GM12878 (cell line): Measurements from ENCODE around the gene FITM1. TPM values are rescaled to one million over a fixed set of nuclear protein-coding genes. Genes with fewer than 3 reads are reported as not detected.

Experiments used
- ATAC-seq: fragments of 200-7000 bp; cut with Tn5 transposase; 3 replicates; pipeline ENCODE4 v1.9.1; 2020; ENCODE audit warnings: mild to moderate bottlenecking, moderate library complexity
- BruUV-seq: library from RNA; stranded (reverse); fragments of 400-500 nt; replicated peaks from 2 replicates; lab custom pipeline; 2021; lab: Mats Ljungman, UMichigan
- CTCF ChIA-PET: fragments of 300-600 bp; sonication (Branson Sonifier 250); formaldehyde crosslinking; extraction: SDS; loops from one replicate; lab custom pipeline; 2021; ENCODE audit warnings: inconsistent platforms; lab: Yijun Ruan, JAX
- POLR2A ChIA-PET: fragments of 350-600 bp; formaldehyde crosslinking; extraction: SDS; loops from one replicate; lab custom pipeline; 2021; ENCODE audit warnings: inconsistent platforms; lab: Charles Lee
- RAD21 ChIA-PET: fragments of 300-600 bp; sonication (Branson Sonifier 250); formaldehyde crosslinking; loops from one replicate; lab custom pipeline; 2023; ENCODE audit warnings: antibody characterized with exemption; ENCODE audit not compliant: unreplicated experiment; lab: Charles Lee
- SMC1A ChIA-PET: fragments of 300-600 bp; sonication (Branson Sonifier 250); formaldehyde crosslinking; loops from one replicate; lab custom pipeline; 2023; ENCODE audit not compliant: unreplicated experiment, uncharacterized antibody; lab: Charles Lee
- DNase-seq: peaks from one replicate; pipeline ENCODE4 v3.0.0-alpha.2; 2011; ENCODE audit warnings: low read depth, low spot score
- FAIRE-seq: peaks from 3 replicates; lab custom pipeline; 2011; peaks lifted over from hg19 to GRCh38; lab: Jason Lieb, UNC
- H2AFZ ChIP-seq: 2 replicates; pipeline ENCODE4 v1.6.0; 2011; ENCODE audit warnings: low read depth, low read length, control low read depth; ENCODE audit not compliant: control insufficient read depth
- H3K27ac ChIP-seq: 2 replicates; pipeline ENCODE4 v1.5.1; 2011; ENCODE audit warnings: control low read depth; ENCODE audit not compliant: control insufficient read depth, insufficient read depth
- H3K27me3 ChIP-seq, 2 experiments: replicated peaks in 1 of 2; 2 replicates each; pipeline versions ENCODE4 v1.6.0 to v1.6.1; 2011; ENCODE audit warnings: low read length in 1 of 2; ENCODE audit not compliant: control insufficient read depth in 2 of 2, insufficient read depth in 2 of 2
- H3K36me3 ChIP-seq, 2 experiments: 2 replicates each; pipeline ENCODE4 v1.5.1; 2011; ENCODE audit warnings: low read length in 1 of 2; ENCODE audit not compliant: control insufficient read depth in 2 of 2, insufficient read depth in 2 of 2
- H3K4me1 ChIP-seq: 2 replicates; pipeline ENCODE4 v1.6.1; 2011; ENCODE audit warnings: mild to moderate bottlenecking, low read length, moderate library complexity, mixed read lengths; ENCODE audit not compliant: control insufficient read depth, insufficient read depth
- H3K4me2 ChIP-seq: 2 replicates; pipeline ENCODE4 v1.6.0; 2011; ENCODE audit warnings: control low read depth; ENCODE audit not compliant: control insufficient read depth, insufficient read depth
- H3K4me3 ChIP-seq: fragments of 200-600 bp; sonication (generic); 2 replicates; pipeline ENCODE4 v1.5.1; 2016
- H3K79me2 ChIP-seq: 2 replicates; pipeline ENCODE4 v1.6.0; 2011; ENCODE audit warnings: low read length; ENCODE audit not compliant: control insufficient read depth, insufficient read depth
- H3K9ac ChIP-seq: 2 replicates; pipeline ENCODE4 v1.8.0; 2011; ENCODE audit warnings: low read length, control low read depth, mixed read lengths; ENCODE audit not compliant: control insufficient read depth, insufficient read depth
- H3K9me3 ChIP-seq: replicated peaks from 3 replicates; pipeline ENCODE4 v1.5.1; 2011; ENCODE audit warnings: mild to moderate bottlenecking, low read length; ENCODE audit not compliant: control insufficient read depth, insufficient read depth
- H4K20me1 ChIP-seq: 2 replicates; pipeline ENCODE4 v1.6.0; 2011; ENCODE audit not compliant: control insufficient read depth, insufficient read depth
- CUX1 ChIP-seq: IDR thresholded peaks from 2 replicates; pipeline ENCODE4 v1.6.1; 2012; ENCODE audit warnings: improper control_type of control experiment, low read depth, low read length; ENCODE audit not compliant: insufficient replicate concordance
- NFIC ChIP-seq: IDR thresholded peaks from 2 replicates; pipeline ENCODE4 v1.6.1; 2012; ENCODE audit warnings: low read depth, mild to moderate bottlenecking, inconsistent platforms, low read length, moderate library complexity
- RB1 ChIP-seq: fragments of 450-650 bp; formaldehyde crosslinking; IDR thresholded peaks from 2 replicates; pipeline ENCODE4 v1.6.1; 2017; ENCODE audit warnings: mild to moderate bottlenecking, borderline replicate concordance
- TCF3 ChIP-seq: IDR thresholded peaks from 2 replicates; pipeline ENCODE4 v1.6.1; 2012; ENCODE audit warnings: low read depth, mild to moderate bottlenecking, low read length, borderline replicate concordance; ENCODE audit not compliant: insufficient read depth
- ZBTB11 ChIP-seq: fragments of 450-650 bp; formaldehyde crosslinking; IDR thresholded peaks from 2 replicates; pipeline ENCODE4 v1.5.0; 2022; ENCODE audit warnings: mild to moderate bottlenecking, missing genetic modification characterization
- WGBS: methylation state at CpG from one replicate; pipeline ENCODE4 v1.1.6; 2016; ENCODE audit warnings: low lambda C conversion rate; ENCODE audit not compliant: insufficient replicate concordance, insufficient coverage; ENCODE audit errors: missing lambda C conversion rate; 5-methylcytosine and 5-hydroxymethylcytosine counted together
- in situ Hi-C: fragments of 300-500 bp; cut with MboI; formaldehyde crosslinking; loops from 9 replicates; pipeline ENCODE4 v1.14.3; 2018; ENCODE audit warnings: mixed read lengths
- intact Hi-C: fragments of 100-400 bp; cut with micrococcal nuclease; formaldehyde crosslinking; loops from one replicate; pipeline ENCODE4 v1.14.2; 2022; ENCODE audit not compliant: unreplicated experiment
- polyA plus RNA-seq, 11 experiments: library from polyadenylated mRNA; depleted of rRNA in 4 of 11; unstranded in 6 of 11; stranded (reverse) in 5 of 11; fragments of >200 nt; fragmentation: Nextera tagmentation in 4 of 11; fragmentation: Illumina TruSeq in 1 of 11; extraction: Ambion mirVana in 4 of 11; extraction: Trizol in 1 of 11; gene quantifications; 1 replicate in 1 of 11; 2 replicates in 10 of 11; pipeline versions ENCODE4 v1.2.1 to v1.2.3, GENCODE V29; 2011 to 2016; ENCODE audit warnings: inconsistent platforms in 2 of 11, missing spikeins in 2 of 11, low read depth in 1 of 11
- total RNA-seq, 4 experiments: library from RNA; depleted of rRNA in 3 of 4; stranded (reverse); fragments of >200 nt in 3 of 4; fragmentation: Illumina TruSeq in 1 of 4; extraction: Trizol in 1 of 4; gene quantifications; 2 replicates each; pipeline versions ENCODE4 v1.2.1 to v1.2.3, GENCODE V29; 2013 to 2021

Gene FITM1
- total and polyA plus RNA-seq, 10 of the 15 experiments (the other 5 are each of a cell fraction or from before 2014, with no cell fraction given), result 0.11 to 1.9 (median 0.45) TPM; not detected in 2

GRCh38 chr14:24093901-24094840, 36.3 kb upstream of the FITM1 start, which contains the start of gene PCK2 (continued):
- no peak for TF ChIP-seq CUX1

- H3K9me3 ChIP-seq, result no peaks in the 10 kb centered on the region
- in situ Hi-C loops (loop anchor here (5.0 kb wide), 2 partner anchors 38 to 118 kb away; no protein-coding TSS in a partner anchor), intact Hi-C loops (loop anchor here (1.0 to 5.0 kb wide), 3 partner anchors 19 to 202 kb away; partner anchors contain the start of genes DCAF11, DHRS1, IRF9 and NOP9)
- peak; percentile 1 for ATAC-seq
- H3K4me2 ChIP-seq, result peak overlapping the region; percentile 64
- H2AFZ ChIP-seq, result peak overlapping the region; percentile 36; the same call in 1 of the 2 replicates
- TSS peak; percentile 89 for BruUV-seq
- POLR2A ChIA-PET, result interaction anchor here (1.0 to 6.8 kb wide), 14 partner anchors 10 to 148 kb away, joined by 3 to 90 read pairs (median 14); partner anchors contain the start of genes CARMIL3, DCAF11, EMC9 and IRF9
- peak overlapping the region; percentile 99 for H3K27ac ChIP-seq
- RAD21 ChIA-PET, result interaction anchor here (1.1 to 9.1 kb wide), 14 partner anchors 13 to 213 kb away, joined by 3 to 153 read pairs (median 6); partner anchors contain the start of genes CARMIL3, CIDEB, DCAF11 and IPO4
- FAIRE-seq, result no peak
- SMC1A ChIA-PET, result interaction anchor here (0.6 to 9.2 kb wide), 11 partner anchors 11 to 148 kb away, joined by 3 to 195 read pairs (median 7); partner anchors contain the start of genes DCAF11, IPO4, IRF9 and NRL
- TF ChIP-seq NFIC, result 0 out of 2 replicates have a peak, but pooled peaks have one; percentile 49
- TF ChIP-seq ZBTB11, result no peak
- TF ChIP-seq TCF3, result 0 out of 2 replicates have a peak, but pooled peaks have one; percentile 7
- TF ChIP-seq RB1, result 0 out of 2 replicates have a peak, but pooled peaks have one; percentile 7
- DNase-seq, result no peak
- CTCF ChIA-PET, result interaction anchor here (0.7 to 11.2 kb wide), 11 partner anchors 9 to 506 kb away, joined by 3 to 294 read pairs (median 7); partner anchors contain the start of genes DCAF11, IRF9, NRL and PSME2
- H3K9ac ChIP-seq, result peak overlapping the region; percentile 100
- peak overlapping the region; percentile 98 for H3K4me3 ChIP-seq
- H3K79me2 ChIP-seq, result peaks cover 24% of the 10 kb centered on the region
- H3K27me3 ChIP-seq, result no peaks in the 10 kb centered on the region
- no peaks in the 10 kb centered on the region for H4K20me1 ChIP-seq
- H3K4me1 ChIP-seq, result 0 out of 2 replicates have a peak, but pooled peaks cover 3% of the 10 kb centered on the region
- 1% methylated on average over 14 of the region's 14 CpGs for WGBS
- H3K36me3 ChIP-seq, result peaks cover 0 to 11% of the 10 kb centered on the region in 2 experiments; a peak in 2 of 4 replicates
Observed at GRCh38 chr14:24094841-24095270, 35.6 kb upstream of the FITM1 start.
